ENCODE data around the gene PDE8B.

Gene PDE8B

DNA sequence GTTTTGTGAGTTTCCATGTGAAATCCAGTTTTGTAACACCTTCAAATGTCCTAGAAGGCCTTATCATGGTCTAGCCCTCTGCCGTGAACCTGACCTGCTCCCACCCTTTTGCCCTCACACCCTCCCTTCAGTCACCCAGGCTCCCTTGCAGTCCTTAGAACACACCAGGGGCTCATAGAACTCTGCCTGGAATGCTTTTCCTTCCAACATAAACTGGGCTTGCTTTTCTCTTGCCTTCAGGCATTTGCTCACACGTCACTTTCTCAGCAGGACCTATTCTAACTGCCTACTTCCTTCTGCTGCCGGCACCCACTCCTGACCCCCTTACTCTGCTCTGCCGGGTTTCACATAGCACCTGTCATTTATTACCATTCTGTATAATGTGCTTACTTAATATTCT is 111.9 kb downstream of the PDE8B start:
- Histone ChIP-seq H3K27ac (ENCODE audit: low read length) (no peak overlapping the region), H3K79me2 (ENCODE audit: low read length) (no peaks in the 10 kb centered on the region), H4K20me1 (ENCODE audit: insufficient read depth, low read length) (no peaks in the 10 kb centered on the region), H2AFZ (ENCODE audit: low read depth, low read length) (no peak overlapping the region), H3K27me3 (ENCODE audit: low read depth, low read length) (no peaks in the 10 kb centered on the region), H3K36me3 (replicated peaks; ENCODE audit: low read depth, low read length) (no peaks in the 10 kb centered on the region), H3K4me1 (ENCODE audit: low read length) (peaks cover 4% of the 10 kb centered on the region; the same call in 1 of the 2 replicates), H3K9ac (ENCODE audit: low read length) (no peak overlapping the region), H3K4me3 (ENCODE audit: low read length) (no peak overlapping the region), H3K4me2 (ENCODE audit: low read length) (no peak overlapping the region), H3K9me3 (ENCODE audit: insufficient read depth, low read length) (no peaks in the 10 kb centered on the region)
- TF ChIP-seq CTCF (IDR thresholded peaks at IDR 0.05; ENCODE audit: low read depth, low read length) (no peak), EZH2phosphoT487 (IDR thresholded peaks at IDR 0.05; ENCODE audit: low read depth) (no peak)

DNA sequence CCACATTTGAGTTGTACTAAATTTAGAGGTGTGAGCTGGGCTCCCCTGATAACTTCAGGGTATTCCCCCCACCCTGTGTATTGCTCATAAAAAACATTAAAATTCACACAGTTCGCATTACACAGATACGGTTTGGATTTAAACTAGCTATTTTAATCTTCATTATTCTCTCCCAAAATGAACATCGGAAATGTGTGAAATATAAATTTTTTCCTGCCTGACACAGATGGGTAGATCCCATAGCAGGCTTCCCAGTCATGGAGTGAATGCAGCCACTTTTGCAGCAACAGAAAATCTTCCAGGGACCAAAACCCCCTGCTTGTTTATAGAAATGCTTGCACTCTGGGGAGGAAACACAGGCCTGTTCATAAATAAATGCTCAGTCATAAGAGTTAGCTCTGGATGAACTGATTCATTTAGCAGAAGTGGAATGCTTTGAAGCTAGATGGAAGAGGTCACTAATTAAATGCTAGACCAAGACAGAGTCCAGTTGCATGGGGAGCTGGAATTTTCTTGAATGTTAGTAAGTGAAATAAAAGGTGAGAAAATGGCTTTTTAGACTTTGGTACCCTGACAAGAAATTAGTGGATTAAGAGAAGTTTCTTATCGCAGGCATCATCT is 115.6 kb downstream of the PDE8B start:
- no peaks in the 10 kb centered on the region for H3K4me1 ChIP-seq (ENCODE audit: low read length)
- TF ChIP-seq EZH2phosphoT487 (IDR thresholded peaks at IDR 0.05; ENCODE audit: low read depth) = no peak
- TF ChIP-seq CTCF (IDR thresholded peaks at IDR 0.05; ENCODE audit: low read depth, low read length) = no peak
- H3K27ac ChIP-seq (ENCODE audit: low read length) = no peak overlapping the region
- H2AFZ ChIP-seq (ENCODE audit: low read depth, low read length) = no peak overlapping the region
- H3K9ac ChIP-seq (ENCODE audit: low read length) = no peak overlapping the region
- H3K9me3 ChIP-seq (ENCODE audit: insufficient read depth, low read length) = no peaks in the 10 kb centered on the region
- no peak overlapping the region for H3K4me2 ChIP-seq (ENCODE audit: low read length)
- H4K20me1 ChIP-seq (ENCODE audit: insufficient read depth, low read length) = no peaks in the 10 kb centered on the region
- H3K4me3 ChIP-seq (ENCODE audit: low read length) = no peak overlapping the region
- H3K36me3 ChIP-seq (replicated peaks; ENCODE audit: low read depth, low read length) = no peaks in the 10 kb centered on the region
- H3K27me3 ChIP-seq (ENCODE audit: low read depth, low read length) = no peaks in the 10 kb centered on the region
- no peaks in the 10 kb centered on the region for H3K79me2 ChIP-seq (ENCODE audit: low read length)

DNA sequence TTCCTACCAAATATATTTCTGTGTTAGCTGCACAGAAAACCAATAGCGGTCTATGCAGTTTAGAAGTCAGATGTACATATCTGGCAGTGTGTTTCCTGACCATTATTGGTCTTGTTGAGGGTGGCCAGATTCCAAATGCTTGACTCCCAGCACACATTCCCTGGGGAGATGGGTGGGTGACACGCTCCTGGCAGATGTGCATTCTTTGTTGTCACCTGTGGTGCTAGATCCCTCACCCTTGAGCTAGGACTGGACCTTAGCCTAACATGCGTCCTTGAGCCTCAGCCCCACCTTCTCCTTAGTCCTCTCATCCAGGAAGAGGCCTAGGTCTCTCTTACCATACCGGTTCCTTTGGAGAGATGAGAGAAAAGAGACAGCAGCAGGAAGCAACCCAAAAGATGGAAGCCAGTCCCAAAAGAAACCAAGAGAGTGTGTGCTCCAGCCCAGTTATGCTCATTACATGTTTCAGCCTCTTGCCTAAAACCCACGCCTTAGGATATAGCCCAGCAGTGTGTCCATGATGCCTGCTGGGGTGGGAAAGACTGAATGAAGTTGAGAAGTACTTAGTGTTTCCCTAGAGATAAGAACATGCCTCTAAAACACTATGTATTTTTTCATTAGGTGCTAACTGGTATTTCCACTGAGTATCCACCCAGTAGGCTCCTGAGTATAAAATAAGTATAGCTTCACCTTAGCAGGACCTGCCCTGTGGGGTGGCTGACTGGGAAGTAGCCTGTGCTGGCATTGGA is 116.7 kb downstream of the PDE8B start:
- no peak overlapping the region for H3K4me3 ChIP-seq (ENCODE audit: low read length)
- no peak overlapping the region for H2AFZ ChIP-seq (ENCODE audit: low read depth, low read length)
- no peak overlapping the region for H3K27ac ChIP-seq (ENCODE audit: low read length)
- no peaks in the 10 kb centered on the region for H3K79me2 ChIP-seq (ENCODE audit: low read length)
- H3K9ac ChIP-seq (ENCODE audit: low read length) = no peak overlapping the region
- H3K27me3 ChIP-seq (ENCODE audit: low read depth, low read length) = no peaks in the 10 kb centered on the region
- no peak overlapping the region for H3K4me2 ChIP-seq (ENCODE audit: low read length)
- no peaks in the 10 kb centered on the region for H4K20me1 ChIP-seq (ENCODE audit: insufficient read depth, low read length)
- no peaks in the 10 kb centered on the region for H3K36me3 ChIP-seq (replicated peaks; ENCODE audit: low read depth, low read length)
- TF ChIP-seq EZH2phosphoT487 (IDR thresholded peaks at IDR 0.05; ENCODE audit: low read depth) (no peak), CTCF (IDR thresholded peaks at IDR 0.05; ENCODE audit: low read depth, low read length) (no peak)
- H3K9me3 ChIP-seq (ENCODE audit: insufficient read depth, low read length) = no peaks in the 10 kb centered on the region
- H3K4me1 ChIP-seq (ENCODE audit: low read length) = no peaks in the 10 kb centered on the region

DNA sequence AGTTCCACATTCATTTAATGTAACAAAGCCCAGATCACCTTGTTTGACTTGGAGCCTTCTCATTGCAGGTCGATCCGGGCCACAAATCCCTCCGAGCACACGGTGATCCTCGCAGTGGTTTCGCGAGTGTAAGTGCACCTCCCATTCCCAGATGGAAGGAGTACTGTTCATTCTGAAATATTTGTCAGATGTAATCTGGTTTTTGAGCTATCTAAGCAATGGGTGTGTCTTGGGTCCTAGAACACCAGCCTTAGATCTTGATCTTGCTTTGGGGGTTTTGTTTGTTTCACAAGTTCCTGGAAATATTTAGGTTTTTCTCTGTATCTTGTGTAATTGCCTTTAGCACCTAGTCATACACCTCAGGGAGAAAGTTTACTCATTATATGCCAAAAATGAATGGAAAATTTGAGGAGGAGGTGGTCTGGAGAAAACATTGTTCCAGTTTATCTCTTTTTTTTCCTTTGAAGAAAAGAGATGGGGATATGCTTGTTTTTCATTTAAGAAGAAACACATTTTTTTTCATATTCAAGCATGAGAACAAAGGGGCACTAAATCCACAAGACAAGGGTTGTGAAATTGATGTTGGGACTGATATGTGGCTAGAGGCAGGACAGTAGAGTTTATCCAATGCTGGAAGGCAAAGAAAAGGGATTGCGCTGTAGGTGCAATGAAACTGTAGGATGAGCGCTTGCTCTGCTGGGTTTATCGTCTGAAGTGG is 118.6 kb downstream of the PDE8B start:
- Histone ChIP-seq H3K4me2 (ENCODE audit: low read length) (no peak overlapping the region), H3K4me3 (ENCODE audit: low read length) (no peak overlapping the region), H2AFZ (ENCODE audit: low read depth, low read length) (no peak overlapping the region), H3K79me2 (ENCODE audit: low read length) (no peaks in the 10 kb centered on the region), H3K27me3 (ENCODE audit: low read depth, low read length) (no peaks in the 10 kb centered on the region), H4K20me1 (ENCODE audit: insufficient read depth, low read length) (no peaks in the 10 kb centered on the region), H3K9ac (ENCODE audit: low read length) (no peak overlapping the region), H3K36me3 (replicated peaks; ENCODE audit: low read depth, low read length) (no peaks in the 10 kb centered on the region), H3K4me1 (ENCODE audit: low read length) (no peaks in the 10 kb centered on the region), H3K27ac (ENCODE audit: low read length) (no peak overlapping the region), H3K9me3 (ENCODE audit: insufficient read depth, low read length) (no peaks in the 10 kb centered on the region)
- TF ChIP-seq CTCF (IDR thresholded peaks at IDR 0.05; ENCODE audit: low read depth, low read length) = no peak
